Mucosa of rectum (tissue), 2 donors: ENCODE measurements around the gene PSIP1.

Experiments
- H3K27ac ChIP-seq, 2 donors: one replicate each; pipeline ENCODE4 v1.7.0; 2013; ENCODE audit warnings: inconsistent platforms in 2 of 2, low read depth in 2 of 2, low read length in 2 of 2
- H3K27me3 ChIP-seq, 2 donors: one replicate each; pipeline ENCODE4 v1.7.0; 2013; ENCODE audit warnings: low read length in 2 of 2; ENCODE audit not compliant: control insufficient read depth in 2 of 2, insufficient read depth in 2 of 2
- H3K36me3 ChIP-seq, 2 donors: one replicate each; pipeline ENCODE4 v1.7.0; 2013; ENCODE audit warnings: low read length in 2 of 2; ENCODE audit not compliant: control insufficient read depth in 2 of 2, insufficient read depth in 2 of 2
- H3K4me1 ChIP-seq, 2 donors: one replicate each; pipeline ENCODE4 v1.7.0; 2013; ENCODE audit warnings: low read length in 2 of 2, mild to moderate bottlenecking in 1 of 2; ENCODE audit not compliant: control insufficient read depth in 2 of 2, insufficient read depth in 2 of 2
- H3K4me3 ChIP-seq, 2 donors: one replicate each; pipeline ENCODE4 v1.7.0; 2013; ENCODE audit warnings: low read length in 2 of 2
- H3K9ac ChIP-seq, 2 donors: one replicate each; pipeline ENCODE4 v1.7.0; 2013; ENCODE audit warnings: low read length in 2 of 2, low read depth in 1 of 2, mild to moderate bottlenecking in 1 of 2
- H3K9me3 ChIP-seq, 2 donors: one replicate each; pipeline ENCODE4 v1.7.0; 2013; ENCODE audit warnings: low read length in 2 of 2; ENCODE audit not compliant: control insufficient read depth in 2 of 2
- donor health status: healthy.
- donor health status: Normal muscosa, but diverticular disease.

PSIP1 gene

DNA sequence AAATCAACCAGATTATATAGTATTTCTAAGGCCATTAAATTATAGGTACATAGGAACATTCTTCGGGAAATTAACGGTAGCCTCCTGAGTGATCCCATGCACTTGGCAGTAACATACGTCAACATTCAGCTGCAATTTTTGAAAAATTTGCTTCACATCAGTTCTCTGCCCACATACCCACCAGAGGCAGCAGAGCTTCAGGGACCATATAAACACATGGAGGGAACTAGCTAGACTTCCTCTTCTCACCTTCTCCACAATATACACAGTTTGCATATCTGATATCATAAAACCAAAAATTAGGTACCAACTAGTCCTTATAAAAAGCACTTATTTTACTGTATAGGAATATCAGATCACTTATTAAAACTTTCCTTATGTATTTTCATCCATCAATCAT is 4.8 kb downstream of the PSIP1 start:
- H3K36me3 ChIP-seq: peaks cover 14 to 29% of the 10 kb centered on the region in 2 donors
- H3K27ac ChIP-seq: no peak overlapping the region
- peaks cover 2 to 4% of the 10 kb centered on the region in 2 donors for H3K4me1 ChIP-seq
- no peak overlapping the region for H3K4me3 ChIP-seq
- no peak overlapping the region for H3K9ac ChIP-seq
- no peaks in the 10 kb centered on the region for H3K9me3 ChIP-seq
- H3K27me3 ChIP-seq: no peaks in the 10 kb centered on the region

DNA sequence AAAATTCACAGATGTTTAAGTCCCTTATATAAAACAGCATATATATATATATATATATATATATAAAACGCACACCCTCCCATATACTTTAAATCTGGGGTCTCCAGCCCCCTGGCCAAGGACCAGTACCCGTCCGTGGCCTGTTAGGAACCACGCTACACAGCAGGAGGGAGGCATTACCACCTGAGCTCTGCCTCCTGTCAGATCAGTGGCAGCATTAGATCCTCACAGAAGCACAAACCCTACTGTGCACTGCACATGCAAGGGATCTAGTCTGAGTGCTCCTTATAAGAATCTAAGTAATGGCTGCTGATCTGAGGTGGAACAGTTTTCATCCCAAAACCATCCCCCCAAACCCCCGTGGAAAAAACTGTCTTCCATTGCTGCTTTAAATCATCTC is 9.0 kb downstream of the PSIP1 start:
- Histone ChIP-seq H3K4me3 (no peak overlapping the region), H3K27me3 (no peaks in the 10 kb centered on the region), H3K9me3 (no peaks in the 10 kb centered on the region), H3K9ac (no peak overlapping the region), H3K4me1 (no peaks in the 10 kb centered on the region), H3K36me3 (peaks cover 14 to 26% of the 10 kb centered on the region in 2 donors), H3K27ac (no peak overlapping the region)

DNA sequence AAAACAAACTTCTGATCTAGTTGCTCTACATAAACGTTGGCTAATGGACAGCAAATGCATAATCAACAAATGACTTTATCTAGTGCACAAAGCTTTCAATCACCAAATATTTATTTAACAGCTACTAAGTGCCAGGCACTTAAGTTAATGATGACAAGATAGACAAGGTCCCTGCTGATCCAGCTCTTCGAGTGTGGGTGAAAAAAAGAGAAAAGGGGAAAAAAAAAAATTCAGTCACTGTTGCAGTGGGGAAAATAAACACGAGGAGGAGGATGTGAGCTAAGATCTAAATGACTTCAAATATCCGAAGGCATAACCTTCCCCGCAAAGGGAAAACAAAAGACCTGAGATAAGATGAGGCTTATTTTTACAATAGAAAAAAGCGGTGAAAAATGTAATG is 9.6 kb downstream of the PSIP1 start:
- Histone ChIP-seq H3K4me3 (no peak overlapping the region), H3K9ac (no peak overlapping the region), H3K36me3 (peaks cover 12 to 20% of the 10 kb centered on the region in 2 donors), H3K9me3 (no peaks in the 10 kb centered on the region), H3K4me1 (no peaks in the 10 kb centered on the region), H3K27me3 (no peaks in the 10 kb centered on the region), H3K27ac (no peak overlapping the region)

DNA sequence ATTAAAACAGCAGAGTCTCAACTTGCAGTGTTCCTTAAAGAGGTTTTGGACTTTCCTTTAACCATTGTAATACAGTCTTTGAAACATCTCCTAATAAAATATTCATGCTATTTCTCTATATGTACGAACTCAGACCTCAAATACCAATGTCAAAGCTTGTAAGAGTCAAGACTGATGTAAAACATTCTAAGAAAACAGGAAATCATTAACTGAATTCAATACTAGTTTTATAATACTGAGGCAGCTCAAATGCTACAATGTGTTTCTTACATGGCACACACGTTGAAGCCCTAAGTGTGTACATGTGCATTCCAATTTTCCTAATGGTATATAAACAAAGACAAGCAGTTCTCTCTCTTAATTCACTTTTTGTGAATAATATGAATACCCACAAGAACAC is 11.6 kb downstream of the PSIP1 start:
- Histone ChIP-seq H3K4me1 (no peaks in the 10 kb centered on the region), H3K4me3 (no peak overlapping the region), H3K36me3 (peaks cover 0 to 11% of the 10 kb centered on the region in 2 donors), H3K9me3 (no peaks in the 10 kb centered on the region), H3K27me3 (no peaks in the 10 kb centered on the region), H3K9ac (no peak overlapping the region), H3K27ac (no peak overlapping the region)

DNA sequence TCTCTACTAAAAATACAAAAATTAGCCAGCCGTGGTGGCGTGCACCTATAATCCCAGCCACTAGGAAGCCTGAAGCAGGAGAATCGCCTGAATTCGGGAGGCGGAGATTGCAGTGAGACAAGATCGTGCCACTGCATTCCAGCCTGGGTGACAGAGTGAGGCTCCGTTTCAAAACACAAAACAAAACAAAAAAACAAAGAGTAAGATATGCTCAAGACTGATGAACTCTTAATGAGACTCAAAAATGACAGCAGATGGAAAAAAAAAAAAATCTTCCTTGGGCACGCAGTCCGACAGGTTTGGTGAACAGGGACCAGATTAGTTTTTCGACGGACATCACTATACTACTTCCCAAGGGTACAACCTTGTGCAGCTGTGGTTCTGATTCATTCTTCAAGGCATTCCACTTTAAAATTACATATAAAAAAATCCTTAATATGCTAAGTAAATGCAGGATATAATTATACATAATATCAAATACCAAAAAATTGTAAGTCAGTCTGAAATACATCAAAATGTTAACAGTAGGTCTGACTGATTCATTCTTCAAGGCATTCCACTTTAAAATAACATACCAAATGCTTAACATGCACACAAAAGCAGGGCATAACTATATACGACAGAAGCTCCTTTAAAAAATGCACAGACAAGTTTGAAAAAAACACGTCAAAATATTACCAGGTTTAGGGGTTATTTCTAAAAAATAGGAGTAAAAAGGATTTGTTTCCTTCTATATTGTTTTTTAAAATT is 12.3 kb downstream of the PSIP1 start:
- H3K9ac ChIP-seq: no peak overlapping the region
- no peak overlapping the region for H3K27ac ChIP-seq
- H3K4me3 ChIP-seq: no peak overlapping the region
- H3K27me3 ChIP-seq: no peaks in the 10 kb centered on the region
- H3K9me3 ChIP-seq: no peaks in the 10 kb centered on the region
- no peaks in the 10 kb centered on the region for H3K4me1 ChIP-seq
- peaks cover 0 to 8% of the 10 kb centered on the region in 2 donors for H3K36me3 ChIP-seq

DNA sequence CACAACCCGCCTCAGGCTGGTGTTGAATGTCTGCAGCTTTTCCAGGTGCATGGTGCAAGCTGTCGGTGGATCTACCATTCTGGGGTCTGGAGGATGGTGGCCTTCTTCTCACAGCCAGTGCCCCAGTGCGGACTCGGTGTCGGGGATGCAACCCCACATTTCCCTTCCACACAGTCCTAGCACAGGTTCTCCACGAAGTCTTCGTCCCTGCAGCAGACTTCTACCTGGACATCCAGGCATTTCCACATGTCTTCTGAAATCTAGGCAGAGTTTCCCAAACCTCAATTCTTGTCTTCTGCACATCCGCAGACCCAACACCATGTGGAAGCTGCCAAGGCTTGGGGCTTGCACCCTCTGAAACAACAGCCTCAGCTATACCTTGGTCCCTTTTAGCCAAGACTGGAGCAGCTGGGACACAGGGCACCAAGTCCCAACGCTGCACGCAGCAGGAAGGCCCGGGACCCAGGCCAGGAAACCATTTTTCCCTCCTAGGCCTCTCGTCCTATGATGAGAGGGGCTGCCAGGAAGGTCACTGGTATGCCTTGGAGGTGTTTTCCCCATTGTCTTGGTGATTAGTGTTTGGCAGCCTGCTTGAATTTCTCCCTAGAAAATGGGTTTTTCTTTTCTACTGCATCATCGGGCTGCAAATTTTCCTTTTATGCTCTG is 18.2 kb downstream of the PSIP1 start:
- H3K4me1 ChIP-seq: no peaks in the 10 kb centered on the region
- no peak overlapping the region for H3K4me3 ChIP-seq
- H3K9ac ChIP-seq: no peak overlapping the region
- H3K27me3 ChIP-seq: no peaks in the 10 kb centered on the region
- no peaks in the 10 kb centered on the region for H3K9me3 ChIP-seq
- H3K27ac ChIP-seq: no peak overlapping the region
- no peaks in the 10 kb centered on the region for H3K36me3 ChIP-seq

DNA sequence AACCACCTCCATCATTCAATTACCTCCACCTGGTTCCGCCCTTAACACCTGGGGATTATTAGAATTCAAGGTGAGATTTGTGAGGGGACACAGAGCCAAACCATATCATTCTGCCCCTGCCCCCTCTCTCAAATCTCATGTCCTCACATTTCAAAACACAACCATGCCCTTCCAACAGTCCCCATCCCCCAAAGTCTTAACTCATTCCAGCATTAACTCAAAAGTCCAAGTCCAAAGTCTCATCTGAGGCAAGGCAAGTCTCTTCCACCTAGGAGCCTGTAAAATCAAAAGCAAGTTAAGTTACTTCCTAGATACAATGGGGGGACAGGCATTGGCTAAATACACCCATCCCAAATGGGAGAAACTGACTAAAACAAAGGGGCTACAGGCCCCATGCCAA is 18.8 kb downstream of the PSIP1 start:
- Histone ChIP-seq H3K36me3 (no peaks in the 10 kb centered on the region), H3K27me3 (no peaks in the 10 kb centered on the region), H3K9me3 (no peaks in the 10 kb centered on the region), H3K27ac (no peak overlapping the region), H3K4me3 (no peak overlapping the region), H3K4me1 (no peaks in the 10 kb centered on the region), H3K9ac (no peak overlapping the region)

DNA sequence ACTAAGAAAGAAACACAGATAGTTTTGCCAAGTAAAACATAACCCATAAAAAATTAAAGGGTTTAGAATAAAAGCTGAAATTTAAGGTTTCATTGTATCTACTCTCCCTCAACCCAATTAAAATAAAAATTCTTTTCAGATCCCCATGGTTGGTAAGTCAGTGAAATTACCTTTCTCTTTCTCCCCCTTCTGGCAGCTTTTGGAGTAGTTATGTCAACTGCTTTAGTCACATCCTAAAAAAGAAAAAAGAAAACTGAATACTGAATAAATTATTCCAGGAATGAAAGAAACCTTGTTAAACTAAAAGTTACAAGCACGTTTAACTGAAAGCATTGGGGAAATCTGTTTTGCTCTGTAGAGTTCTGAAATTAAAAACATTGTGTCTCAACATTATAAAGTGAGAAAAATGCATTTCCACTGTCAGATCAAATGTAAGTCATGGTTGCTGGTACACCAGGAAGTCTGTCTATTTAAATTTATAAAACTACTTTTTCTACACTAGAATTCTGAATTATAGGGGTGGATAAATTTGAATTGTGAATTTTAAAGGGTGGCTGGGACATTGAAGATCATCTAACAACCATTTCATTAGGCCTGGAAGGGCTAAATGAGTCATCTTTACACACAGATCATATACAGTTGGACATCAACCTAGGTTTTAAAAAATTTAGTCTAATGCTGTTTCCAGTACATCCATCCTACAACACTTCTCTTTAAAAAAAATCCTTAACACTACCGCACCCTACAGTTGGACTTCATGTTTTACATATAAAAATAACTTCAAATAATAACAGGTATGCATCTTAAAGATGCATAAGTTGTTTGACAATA is 24.7 kb downstream of the PSIP1 start:
- no peak overlapping the region for H3K9ac ChIP-seq
- H3K9me3 ChIP-seq: no peaks in the 10 kb centered on the region
- H3K27ac ChIP-seq: no peak overlapping the region
- H3K4me3 ChIP-seq: no peak overlapping the region
- H3K27me3 ChIP-seq: no peaks in the 10 kb centered on the region
- peaks cover 6 to 7% of the 10 kb centered on the region in 2 donors for H3K36me3 ChIP-seq
- no peaks in the 10 kb centered on the region for H3K4me1 ChIP-seq

DNA sequence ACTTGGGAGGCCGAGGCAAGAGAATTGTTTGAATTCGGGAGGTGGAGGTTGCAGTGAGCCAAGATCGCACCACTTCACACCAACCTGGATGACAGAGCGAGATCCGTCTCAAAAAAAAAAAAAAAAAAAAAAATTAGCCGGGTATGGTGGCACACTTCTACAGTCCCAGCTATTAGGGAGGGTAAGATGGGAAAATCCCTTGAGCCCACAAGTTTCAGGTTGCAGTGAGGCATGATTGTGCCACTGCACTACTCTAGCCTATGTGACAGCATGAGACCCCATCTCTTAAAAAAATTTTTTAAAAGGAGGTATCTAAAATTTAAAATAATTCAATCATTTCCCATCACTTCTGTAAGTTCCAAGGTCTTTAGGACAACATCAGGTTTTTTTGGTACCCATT is 26.0 kb downstream of the PSIP1 start:
- H3K27ac ChIP-seq: no peak overlapping the region
- H3K36me3 ChIP-seq: peaks cover 6 to 7% of the 10 kb centered on the region in 2 donors
- H3K27me3 ChIP-seq: no peaks in the 10 kb centered on the region
- H3K9ac ChIP-seq: no peak overlapping the region
- no peak overlapping the region for H3K4me3 ChIP-seq
- H3K9me3 ChIP-seq: no peaks in the 10 kb centered on the region
- H3K4me1 ChIP-seq: no peaks in the 10 kb centered on the region

DNA sequence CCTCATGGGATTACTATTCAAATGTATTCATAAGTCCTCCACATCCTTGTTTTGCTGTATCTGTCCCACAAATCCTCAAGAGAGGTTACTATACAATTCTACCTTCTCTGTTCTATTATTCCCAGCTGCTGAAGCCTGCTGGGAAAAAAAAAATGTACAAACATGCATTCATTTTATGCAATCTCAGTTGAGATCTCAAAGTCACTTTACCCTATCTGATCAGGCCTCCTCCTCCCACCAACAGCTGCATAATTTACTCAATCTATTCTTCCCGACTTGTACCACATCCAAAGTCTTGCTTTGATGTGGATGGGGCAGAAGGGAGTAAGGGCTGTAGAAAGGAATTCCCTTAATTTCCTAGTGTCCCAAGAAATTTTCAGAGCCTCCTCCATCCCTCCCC is 28.6 kb downstream of the PSIP1 start:
- Histone ChIP-seq H3K4me1 (no peaks in the 10 kb centered on the region), H3K27ac (no peak overlapping the region), H3K4me3 (no peak overlapping the region), H3K36me3 (peaks cover 6 to 7% of the 10 kb centered on the region in 2 donors), H3K27me3 (no peaks in the 10 kb centered on the region), H3K9ac (no peak overlapping the region), H3K9me3 (no peaks in the 10 kb centered on the region)
